CD4-positive, alpha-beta T cell treated with Interleukin-12 subunit alpha and Interleukin-12 subunit beta, for 1 hour (primary cell): ENCODE measurements around the gene DRAP1.

Source experiments
- DNase-seq: peaks from one replicate; pipeline ENCODE4 v3.0.0-alpha.2; 2020

Gene DRAP1

DNA sequence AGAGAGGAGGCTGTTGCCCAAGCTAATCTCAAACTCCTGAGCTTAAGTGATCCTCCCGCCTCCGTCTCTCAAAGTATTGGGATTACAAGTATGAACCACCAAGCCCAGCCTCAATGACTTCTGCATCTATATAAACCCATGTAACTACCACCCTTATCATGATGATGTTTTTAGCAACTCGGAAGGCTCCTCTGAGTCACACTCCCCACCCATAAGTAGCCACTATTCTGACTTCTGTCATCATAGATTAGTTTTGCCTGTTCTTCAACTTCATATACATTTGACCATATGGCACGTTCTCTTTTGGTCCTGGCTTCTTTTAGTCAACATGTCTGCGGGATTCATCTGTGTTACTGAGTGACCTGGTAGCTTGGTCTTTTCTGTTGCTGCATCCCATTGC, 12.6 kb upstream of the DRAP1 start:
- no peak for DNase-seq

DNA sequence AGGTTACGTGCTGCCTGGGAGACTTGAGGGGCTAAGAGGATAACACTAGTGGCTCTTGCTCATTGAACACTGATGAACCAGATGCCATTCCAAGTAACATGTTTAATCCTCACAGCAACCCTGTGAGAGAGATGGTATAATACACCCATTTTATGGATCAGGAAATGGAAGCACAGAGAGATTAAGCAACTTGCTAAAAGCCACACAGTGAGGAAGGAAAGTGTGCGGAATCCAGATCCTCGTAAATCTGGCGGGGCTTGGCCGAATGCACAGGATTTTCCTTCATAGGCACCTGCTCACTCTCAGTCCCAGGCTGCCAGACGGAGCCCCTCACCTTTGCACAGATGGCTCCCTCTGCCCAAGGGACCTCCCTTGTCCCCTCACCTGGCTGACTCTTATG, 11.3 kb upstream of the DRAP1 start:
- no peak for DNase-seq

DNA sequence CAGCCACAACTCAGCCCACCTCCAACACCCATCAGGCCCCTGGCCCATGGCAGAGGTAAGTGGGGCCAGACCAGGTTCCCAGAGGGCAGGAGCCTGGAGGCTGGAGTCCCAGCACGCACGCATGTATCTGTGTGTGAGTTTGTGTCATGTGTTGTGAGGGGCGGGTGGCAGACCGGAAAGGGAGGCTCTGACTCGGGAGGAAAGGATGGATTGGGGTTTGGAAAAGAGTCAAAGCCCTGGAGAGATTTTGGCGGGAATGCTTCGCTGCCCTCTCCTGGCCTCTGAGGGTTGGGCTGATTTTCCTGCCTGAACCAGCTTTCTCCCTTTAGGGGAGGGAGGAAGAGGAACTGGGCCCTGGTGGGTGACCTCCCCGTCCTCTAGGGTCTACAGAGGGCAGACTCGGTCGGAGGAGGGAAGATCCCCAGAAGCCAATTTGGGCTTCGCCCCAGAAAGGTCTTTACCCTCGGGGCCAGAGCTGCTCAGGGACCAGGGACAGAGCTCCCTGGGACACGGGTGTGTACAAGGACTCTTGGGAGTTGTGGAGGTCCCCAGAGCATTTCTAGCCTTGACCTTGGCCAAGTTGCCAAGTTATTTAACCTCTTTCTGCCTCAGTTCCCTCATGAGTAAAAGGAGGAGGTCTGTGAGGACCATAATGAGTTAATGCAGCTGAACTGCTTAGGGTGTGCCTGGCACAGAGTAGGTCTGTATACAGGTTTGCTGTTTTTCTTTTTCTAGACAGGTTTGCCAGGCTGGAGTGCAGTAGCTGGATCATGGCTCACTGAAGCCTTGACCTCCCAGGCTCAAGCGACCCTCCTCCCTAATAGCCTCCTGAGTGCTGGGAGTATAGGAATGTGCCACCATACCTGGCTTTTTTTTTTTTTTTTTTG, 7.3 kb upstream of the DRAP1 start:
- DNase-seq: no peak

DNA sequence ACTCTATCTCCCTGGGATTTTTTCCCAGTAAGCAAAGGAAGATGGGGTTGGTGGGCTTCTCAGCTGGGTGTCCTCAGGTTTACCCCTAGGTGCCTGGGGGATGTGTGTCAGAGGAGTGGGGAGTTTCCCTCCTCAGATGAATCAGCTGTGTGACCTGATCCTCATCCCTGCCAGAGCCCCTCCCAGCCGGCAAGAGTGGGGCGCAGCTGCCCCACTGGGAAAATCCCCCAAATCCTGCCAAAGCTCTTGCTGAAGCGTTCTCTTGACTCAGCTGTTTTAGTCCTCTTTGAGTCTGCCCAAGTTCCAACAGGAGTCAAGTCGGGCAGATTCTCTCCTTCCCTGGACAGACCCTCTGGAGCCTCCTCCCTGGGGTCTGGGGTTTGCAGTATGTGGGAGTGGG, 6.4 kb upstream of the DRAP1 start:
- DNase-seq: no peak

DNA sequence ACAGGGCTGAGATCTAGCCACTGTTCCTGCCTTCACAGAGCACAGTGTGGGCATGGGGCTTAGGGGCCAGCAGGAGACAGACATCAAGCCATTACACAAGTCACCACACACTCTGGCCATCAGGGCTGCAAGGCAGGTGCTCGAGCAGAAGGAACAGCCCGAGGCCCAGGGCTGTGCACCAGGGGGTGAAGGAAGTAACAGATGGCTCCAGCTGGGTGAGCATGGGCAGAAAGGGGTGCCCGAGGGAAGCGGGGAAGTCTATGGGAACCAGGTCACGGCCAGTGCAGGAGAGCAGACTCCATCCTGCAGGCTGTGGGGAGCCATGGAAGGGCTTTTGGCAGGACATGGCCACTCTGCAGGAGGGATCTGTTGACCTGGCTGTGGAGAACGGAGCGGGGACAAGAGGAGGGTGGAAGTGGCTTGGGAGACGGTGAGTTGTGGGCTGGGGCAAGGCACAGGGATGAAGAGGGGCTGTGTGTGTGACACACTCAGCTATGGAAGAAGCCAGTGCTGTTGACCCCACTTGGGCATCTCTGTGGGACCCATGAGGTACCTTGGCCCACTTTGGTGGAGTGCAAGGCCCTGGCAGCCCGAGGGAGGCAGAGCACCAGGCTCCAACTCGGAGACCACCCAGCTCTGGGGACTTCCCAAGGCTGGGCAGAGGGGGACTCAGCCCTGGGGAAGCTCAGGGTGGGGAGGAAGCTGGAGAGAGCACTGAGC, 4.0 kb upstream of the DRAP1 start:
- no peak for DNase-seq

DNA sequence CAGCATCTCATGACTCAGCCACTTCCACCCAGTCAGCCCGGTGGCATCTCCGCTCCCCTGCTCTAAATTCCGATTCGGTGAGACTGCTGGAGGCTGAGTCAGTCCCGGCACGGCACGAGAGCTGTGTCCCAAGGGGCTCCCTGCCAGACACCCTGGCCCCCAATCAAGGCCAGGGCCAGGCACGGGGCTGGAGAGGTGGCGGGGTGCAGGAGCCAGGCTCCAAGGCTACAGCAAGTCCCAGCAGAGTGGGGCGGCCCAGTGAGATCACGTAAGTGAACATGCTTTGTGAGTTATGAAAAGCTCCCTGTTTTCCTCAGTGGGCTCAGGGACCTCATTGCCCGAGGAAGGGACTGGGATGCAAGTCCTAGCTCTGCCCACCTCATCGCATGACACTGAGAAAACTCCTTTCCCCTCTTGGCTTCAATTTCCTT, 3.4 kb upstream of the DRAP1 start:
- DNase-seq: no peak

DNA sequence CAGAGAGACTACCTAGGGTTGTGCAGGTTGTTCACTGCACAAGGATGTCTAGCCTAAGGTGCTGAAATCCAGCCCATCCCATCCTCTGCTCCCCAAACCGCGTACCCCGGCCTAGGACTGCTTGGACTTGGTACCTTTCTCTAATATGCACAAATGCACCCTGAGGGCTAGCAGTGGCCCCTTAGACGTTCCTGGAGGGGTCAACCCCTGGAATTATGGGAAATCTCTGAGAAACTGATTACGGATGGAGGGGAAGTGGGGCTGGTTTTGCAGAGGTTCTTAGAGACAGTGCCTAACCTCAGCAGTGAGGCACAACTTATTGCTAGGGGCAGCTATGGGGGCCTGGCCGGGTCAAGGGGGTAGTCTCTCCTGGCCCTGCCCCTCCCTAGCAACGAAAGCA, 2.8 kb upstream of the DRAP1 start:
- DNase-seq: no peak

DNA sequence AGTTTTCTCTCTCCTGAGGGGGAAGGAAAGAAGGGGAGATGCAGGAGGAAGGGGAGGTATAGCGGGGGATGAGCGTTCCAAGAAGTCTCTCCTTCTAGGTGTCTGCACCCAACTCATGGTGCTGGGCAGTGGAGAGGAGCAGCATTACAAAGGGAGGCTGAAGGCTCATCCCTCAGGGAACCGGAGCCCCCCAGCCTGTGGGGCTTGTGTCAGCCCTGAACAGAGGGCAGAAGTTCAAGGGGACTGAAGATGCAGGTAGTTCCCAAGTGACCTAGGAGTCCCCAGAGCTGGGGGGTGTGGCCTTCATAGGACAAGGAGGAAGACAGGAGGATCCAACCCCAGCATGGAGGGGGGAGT, 2.2 kb upstream of the DRAP1 start:
- no peak for DNase-seq

DNA sequence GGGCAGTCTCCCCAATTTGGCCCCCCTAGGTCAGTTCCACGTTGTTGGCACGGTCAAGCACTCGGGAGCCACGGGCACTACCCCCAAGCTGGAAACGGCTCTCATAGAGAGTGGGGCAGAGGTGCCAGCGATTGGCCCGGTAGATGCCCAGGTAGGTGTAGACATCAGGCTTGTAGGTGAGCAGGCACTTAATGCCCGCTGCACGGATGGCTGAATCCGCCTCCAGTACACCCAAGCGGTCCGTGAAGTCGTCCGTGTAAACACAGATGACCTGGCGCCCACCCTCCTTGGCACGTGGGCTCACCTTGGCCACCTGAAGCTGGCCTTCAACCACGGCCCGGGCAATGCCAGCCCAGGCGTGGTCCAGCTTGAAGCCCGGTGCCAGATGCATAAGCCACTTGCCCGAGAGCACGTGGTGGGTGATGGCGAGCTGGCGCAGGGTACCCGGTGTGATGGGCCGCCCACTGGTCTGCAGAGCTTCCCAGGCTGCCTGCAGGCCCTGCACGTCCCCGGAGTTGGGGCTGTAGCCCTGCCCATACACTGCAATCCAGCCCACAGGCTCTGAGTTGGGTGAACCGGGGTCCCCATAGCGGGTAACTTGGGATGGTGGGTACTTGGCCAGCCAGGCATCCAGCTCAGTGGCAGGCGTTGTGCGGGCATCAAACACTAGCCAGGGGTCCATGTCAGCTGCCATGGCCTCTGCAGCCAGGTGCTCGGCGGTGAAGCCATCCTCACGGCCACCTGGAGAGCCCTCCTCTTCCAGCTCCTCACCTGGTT, 1.6 kb upstream of the DRAP1 start:
- no peak for DNase-seq

DNA sequence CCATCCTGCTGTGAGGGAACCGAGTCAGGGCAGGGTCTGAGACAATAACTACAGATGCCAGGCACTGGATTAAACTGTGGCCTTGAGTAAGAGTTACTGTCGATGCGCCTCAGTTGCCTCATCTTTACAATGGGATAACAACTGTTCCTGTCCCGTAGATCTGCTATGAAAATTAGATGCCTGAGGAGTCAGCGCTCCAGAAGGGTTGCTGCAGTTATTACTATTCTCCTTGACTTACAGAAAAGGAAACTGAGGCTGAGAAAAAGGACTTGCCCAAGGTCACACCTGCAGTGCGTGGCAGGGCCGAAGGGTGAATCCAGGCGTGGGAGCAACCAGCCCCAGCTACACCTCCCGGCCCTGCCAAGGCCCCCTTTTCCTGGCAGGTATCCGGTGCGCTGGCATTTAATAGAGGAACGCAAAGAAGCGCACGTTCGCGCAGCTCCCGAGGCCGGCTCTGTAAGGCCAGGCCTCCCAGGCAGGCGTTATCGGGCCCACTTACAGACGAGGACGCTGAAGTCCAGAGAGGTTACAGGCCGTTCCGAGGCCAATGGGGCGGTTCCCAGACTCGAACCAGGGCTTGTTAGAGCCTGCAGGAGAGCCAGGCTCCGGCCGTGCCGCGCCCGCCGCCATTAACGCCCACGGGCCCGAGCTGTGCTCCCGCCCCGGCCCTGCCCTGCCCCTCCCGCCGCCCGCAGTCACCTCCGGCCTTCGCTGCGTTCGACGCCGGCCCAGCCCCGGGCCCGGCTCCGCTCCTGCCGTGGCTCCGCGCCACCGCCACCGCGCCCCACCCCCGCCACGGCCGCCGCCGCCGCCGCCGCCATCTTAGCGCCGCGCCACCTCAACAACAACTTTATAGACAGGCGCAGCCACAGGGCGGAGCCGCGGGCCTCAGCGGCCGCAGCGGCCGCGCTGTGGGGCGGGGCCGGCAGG, 750 bp upstream of the DRAP1 start, which contains the start of gene C11orf68:
TSS of gene C11orf68 (minus strand) at position 852 of the 930 bp plus-strand sequence. CDS start at position 821, 31 bp downstream.
- no peak for DNase-seq

DNA sequence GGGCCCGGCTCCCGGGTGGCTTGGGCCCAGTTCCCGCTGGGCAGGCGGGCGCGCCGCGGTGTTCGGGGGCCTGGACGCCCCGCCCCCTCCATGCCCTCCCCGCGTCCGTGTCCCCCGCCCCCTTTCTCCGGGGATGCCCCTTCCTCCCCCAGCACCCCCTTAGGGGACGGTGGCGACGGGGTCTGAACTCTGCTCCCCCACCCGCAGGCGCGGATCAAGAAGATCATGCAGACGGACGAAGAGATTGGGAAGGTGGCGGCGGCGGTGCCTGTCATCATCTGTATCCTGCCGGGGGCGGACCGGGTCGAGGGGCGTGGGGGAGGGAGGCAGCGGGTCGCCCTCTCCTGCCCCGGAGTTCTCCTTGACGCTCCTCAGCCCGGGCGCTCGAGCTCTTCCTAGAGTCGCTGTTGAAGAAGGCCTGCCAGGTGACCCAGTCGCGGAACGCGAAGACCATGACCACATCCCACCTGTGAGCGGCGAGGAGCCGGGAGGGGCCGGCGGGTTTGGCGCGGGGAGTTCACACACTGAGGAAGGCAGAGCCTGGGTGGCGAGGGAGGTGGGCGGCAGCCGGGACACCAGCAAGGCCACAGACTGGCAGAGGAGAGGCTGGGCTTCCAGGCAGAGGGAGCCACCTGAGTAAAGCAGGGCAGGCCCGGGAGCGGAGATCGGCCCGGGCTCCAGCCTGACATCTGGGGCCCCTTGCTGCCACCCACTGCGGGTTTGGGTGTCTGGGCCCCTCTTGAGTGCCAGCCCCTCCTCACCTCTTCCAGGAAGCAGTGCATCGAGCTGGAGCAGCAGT, 546 bp downstream of the DRAP1 start:
- DNase-seq: peak; percentile 71

DNA sequence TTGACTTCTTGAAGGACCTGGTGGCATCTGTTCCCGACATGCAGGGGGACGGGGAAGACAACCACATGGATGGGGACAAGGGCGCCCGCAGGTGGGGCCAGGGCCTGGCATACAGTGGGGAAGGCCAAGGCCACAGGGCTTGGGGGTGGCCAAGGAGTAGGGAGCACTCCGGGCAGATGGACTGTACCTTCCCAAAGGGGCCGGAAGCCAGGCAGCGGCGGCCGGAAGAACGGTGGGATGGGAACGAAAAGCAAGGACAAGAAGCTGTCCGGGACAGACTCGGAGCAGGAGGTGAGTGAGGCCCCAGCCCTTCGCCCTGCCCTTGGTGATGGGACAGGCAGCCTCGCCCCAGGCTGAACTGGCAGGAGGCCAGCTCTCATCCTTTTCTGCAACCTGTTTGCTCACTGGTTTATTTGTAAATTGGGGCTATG, 1.2 kb downstream of the DRAP1 start:
- no peak for DNase-seq

DNA sequence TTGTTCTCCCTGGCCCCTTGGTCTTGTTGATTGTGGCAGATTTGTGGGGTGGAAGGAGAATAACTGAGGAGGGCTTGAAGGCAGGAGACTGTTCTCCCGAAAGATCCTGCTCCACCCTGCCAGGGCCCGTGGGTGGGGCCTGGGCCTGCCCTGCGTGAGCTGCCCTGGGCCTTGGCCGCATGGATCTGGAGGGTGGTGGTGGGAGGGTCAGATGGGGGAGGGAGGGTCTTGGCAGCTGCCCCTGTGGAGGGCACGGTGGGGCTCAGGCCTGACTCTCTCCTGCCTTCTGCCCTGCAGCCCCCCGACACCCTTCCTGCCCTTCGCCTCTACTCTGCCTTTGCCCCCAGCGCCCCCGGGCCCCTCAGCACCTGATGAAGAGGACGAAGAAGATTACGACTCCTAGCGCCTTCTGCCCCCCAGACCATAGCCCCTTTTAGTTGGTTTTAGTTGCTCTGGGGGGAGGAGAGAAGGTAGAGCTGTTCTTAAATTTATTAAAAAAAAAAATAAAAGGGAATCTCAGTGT, 1.9 kb downstream of the DRAP1 start:
- no peak for DNase-seq

DNA sequence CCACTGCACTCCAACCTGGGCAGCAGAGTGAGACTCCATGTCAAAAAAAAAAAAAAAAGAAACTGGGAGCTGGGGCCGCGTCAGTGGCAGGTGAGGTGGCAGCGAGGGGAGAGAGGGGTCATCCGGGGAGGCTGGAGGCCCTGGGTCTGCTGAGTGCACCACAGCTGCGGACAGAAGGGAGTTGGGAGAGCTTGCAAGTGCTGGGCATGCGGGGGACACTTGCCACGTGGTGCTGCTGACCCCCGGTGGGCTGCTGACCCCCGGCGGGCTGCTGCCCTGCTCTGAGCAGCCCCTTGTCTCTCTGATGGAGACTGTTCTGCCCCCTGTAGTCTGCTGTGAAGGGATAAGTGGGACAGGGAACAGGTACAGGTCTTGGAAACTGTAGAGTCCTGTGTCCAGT, 2.6 kb downstream of the DRAP1 start:
- no peak for DNase-seq

DNA sequence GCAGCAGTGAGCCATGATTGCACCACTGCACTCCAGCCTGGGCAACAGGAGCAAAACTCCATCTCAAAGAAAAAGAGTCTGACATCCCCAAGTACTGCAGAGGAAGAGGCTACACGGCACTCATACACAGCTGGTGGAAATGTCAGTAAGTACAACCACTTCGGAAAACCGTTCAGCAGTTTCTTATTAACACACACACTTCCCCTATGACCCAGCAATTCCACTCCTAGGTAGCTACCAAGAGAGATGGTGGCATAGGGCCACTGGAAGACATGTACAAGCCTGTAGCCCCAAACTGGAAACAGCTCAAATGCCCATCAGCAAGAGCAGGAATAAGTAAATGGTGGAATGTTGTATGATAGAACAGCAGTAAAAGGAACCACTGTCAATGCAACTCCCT, 3.3 kb downstream of the DRAP1 start:
- no peak for DNase-seq

DNA sequence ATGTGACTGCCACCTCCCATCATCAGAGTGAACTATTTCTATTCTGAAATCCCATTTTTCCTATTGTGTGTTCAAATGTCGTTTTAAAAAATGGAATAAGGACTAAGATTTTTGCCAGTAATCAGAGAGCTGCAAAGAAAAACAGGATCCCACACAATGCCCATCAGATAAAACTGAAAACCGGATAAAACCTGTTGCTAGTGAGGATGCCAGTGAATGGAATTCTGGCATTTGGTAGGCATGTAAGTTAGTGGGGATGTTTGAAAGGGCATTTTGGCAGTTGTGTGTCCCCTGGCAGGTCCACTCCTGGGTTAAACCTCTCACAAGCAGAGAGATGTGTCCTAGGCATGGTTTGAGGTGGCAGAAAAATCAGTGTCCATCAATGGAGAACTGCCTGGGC, 6.2 kb downstream of the DRAP1 start:
- DNase-seq: no peak

DNA sequence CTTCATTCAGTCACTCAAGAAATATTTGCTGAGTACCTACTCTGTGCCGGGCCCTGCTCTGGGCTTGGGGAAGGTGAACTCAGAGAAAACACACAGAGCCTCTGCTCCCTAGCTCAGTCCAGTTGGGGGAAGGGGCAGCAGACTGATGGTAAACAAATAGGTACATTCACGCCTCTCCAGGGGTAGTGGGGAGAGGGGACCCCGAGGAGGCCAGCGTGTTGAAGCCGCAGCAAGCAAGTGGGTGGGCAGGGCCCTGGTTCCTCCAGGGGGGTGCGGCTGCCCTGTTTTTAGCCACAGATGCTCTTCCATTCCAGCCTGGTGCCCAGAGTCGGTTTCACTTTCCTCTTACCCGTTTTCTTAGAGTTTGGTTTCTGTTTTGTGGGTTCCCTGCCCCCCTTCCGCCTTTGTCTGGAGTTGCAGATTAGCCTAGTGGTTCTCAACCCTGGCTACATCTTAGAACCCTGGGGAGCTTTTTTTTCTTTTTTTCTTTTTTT, 8.7 kb downstream of the DRAP1 start:
- DNase-seq: peak; percentile 88

DNA sequence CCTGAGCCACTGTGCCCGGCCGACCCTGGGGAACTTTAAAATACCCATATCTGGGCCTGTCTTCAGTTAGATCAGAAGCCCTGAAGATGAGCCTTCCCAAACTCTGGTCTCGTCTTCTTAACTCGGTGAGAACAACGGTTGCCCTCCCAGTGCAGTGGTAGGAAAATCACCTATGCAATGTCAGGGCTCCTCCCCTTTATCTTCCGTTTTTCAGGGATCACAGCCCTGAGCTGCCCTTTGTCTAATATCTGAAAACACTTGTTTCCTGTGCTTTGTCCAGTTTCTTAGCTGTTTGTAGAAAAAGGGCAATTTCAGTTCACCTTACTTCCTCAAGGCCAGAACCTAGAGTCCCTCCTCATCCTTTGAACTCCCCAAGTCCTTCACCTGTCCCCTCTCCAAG, 9.4 kb downstream of the DRAP1 start:
- DNase-seq: no peak

DNA sequence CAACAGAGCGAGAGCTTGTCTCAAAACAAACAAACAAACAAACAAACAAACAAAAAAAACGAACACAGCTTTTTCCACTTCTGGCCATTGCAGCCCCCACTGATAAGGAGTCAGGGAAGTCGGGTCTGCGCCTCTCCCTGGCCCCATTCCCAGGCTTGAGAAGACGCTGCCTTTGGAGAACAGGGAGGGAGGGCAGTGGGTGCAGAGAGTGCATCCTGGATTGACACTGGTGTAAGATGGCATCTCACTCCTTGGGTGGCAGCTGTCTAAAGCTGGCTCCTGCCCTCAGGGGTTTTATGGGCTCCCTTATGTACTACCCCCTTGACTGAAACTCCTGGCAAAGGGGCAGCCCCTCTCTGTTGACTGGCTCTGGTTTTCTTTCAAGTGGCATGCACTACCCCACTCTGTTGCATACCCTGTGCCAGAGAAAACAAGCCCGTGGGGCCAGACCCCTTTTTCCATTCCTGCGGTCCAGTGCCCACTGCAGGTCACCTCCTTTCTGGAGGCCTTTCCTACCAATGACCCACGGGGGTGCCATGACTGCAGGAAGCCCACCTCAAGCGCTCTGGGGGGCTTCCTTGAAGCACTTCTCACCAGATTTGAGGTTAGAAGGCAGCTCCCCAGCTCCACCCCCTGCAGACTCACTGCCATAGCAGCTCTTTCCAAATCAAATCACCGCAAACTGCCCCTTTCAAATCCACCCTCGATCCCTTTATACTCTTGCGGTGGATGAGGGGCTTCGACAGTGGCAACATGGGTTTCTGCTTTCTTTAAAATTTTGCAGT, 12.7 kb downstream of the DRAP1 start:
- no peak for DNase-seq

DNA sequence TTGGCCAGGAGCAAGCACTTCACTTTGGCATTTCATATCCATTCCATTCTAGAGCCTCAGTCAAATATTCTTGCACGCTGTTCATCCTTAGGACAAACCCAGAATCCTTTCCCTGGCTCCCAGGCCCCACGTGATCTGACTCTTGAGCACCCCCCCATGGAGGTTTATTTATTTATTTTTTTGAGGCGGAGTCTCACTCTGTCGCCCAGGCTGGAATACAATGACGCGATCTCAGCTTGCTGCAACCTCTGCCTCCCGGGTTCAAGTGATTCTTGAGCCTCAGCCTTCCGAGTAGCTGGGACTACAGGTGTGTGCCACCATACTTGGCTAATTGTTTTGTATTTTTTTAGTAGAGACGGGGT, 13.3 kb downstream of the DRAP1 start:
- no peak for DNase-seq
